Neural crest cell (in vitro differentiated cells): ENCODE measurements around the gene FAM180B. TPM values are rescaled to one million over a fixed set of nuclear protein-coding genes. Genes with fewer than 3 reads are reported as not detected.
"Not testable (repeated sequence)": the region's sequence is repeated elsewhere in the genome, so short reads cannot be mapped to it uniquely, and the experiment has no call there.

Experiments used
- DNase-seq: peaks from one replicate; pipeline ENCODE4 v3.0.0; 2021; ENCODE audit warnings: low read depth, mixed read lengths, low spot score
- H3K27ac Mint-ChIP-seq: one replicate; pipeline ENCODE4 v1.8.0; 2021; ENCODE audit warnings: mild to moderate bottlenecking, mixed read lengths; ENCODE audit not compliant: unreplicated experiment
- H3K27me3 Mint-ChIP-seq: 2 replicates; pipeline ENCODE4 v1.8.0; 2021; ENCODE audit warnings: low read depth, mild to moderate bottlenecking, mixed read lengths
- H3K36me3 Mint-ChIP-seq: 2 replicates; pipeline ENCODE4 v1.8.0; 2021; ENCODE audit warnings: low read depth, mild to moderate bottlenecking, mixed read lengths
- H3K4me1 Mint-ChIP-seq: 2 replicates; pipeline ENCODE4 v1.8.0; 2021; ENCODE audit warnings: mixed read lengths
- H3K4me3 Mint-ChIP-seq: one replicate; pipeline ENCODE4 v1.8.0; 2021; ENCODE audit warnings: mild to moderate bottlenecking, mixed read lengths
- H3K9me3 Mint-ChIP-seq: 2 replicates; pipeline ENCODE4 v1.8.0; 2021; ENCODE audit warnings: mixed read lengths
- CTCF ChIP-seq: fragments of 200-600 bp; sonication (generic); conservative IDR thresholded peaks from 2 replicates; pipeline ENCODE4 v1.5.0; 2021; ENCODE audit warnings: antibody characterized with exemption, mild to moderate bottlenecking
- total RNA-seq: library from RNA; stranded (reverse); gene quantifications from 2 replicates; pipeline ENCODE4 v1.2.1, GENCODE V29; 2021

FAM180B gene
- total RNA-seq, 1 donor from 2014 or later = 0.35 TPM

GRCh38 chr11:47628026-47628425 lies 41.5 kb downstream of the FAM180B start:
- no peaks in the 10 kb centered on the region for H3K27me3 Mint-ChIP-seq
- H3K27ac Mint-ChIP-seq = no peak overlapping the region
- H3K9me3 Mint-ChIP-seq = no peaks in the 10 kb centered on the region
- no peak overlapping the region for H3K4me3 Mint-ChIP-seq
- DNase-seq = no peak
- H3K36me3 Mint-ChIP-seq = peaks cover 15% of the 10 kb centered on the region
- TF ChIP-seq CTCF = no peak
- H3K4me1 Mint-ChIP-seq = no peaks in the 10 kb centered on the region

- Mint-ChIP-seq H3K27me3 (no peaks in the 10 kb centered on the region), H3K4me1 (no peaks in the 10 kb centered on the region), H3K27ac (no peak overlapping the region), H3K9me3 (no peaks in the 10 kb centered on the region), H3K4me3 (no peak overlapping the region), H3K36me3 (peaks cover 20% of the 10 kb centered on the region)
- no peak for DNase-seq
- TF ChIP-seq CTCF = no peak
These were observed 45.0 kb downstream of the FAM180B start for GRCh38 chr11:47631473-47631872.

- H3K36me3 Mint-ChIP-seq = peaks cover 21% of the 10 kb centered on the region
- H3K4me1 Mint-ChIP-seq = peaks cover 18% of the 10 kb centered on the region
- not testable (repeated sequence) for H3K9me3 Mint-ChIP-seq, DNase-seq, H3K4me3 Mint-ChIP-seq, H3K27me3 Mint-ChIP-seq, H3K27ac Mint-ChIP-seq
These were observed 49.9 kb downstream of the FAM180B start for GRCh38 chr11:47636331-47636730.

Other genes starting within 250 kb of the FAM180B start
- not detected in 2 replicates for gene MYBPC3, start 234.0 kb upstream of the FAM180B start, total RNA-seq
- not detected in 2 replicates for gene SPI1, start 208.1 kb upstream of the FAM180B start, total RNA-seq
- gene SLC39A13, start 178.1 kb upstream of the FAM180B start, total RNA-seq = 34.5 and 36.0 TPM in 2 replicates
- gene PSMC3, start 160.2 kb upstream of the FAM180B start, total RNA-seq = 197 and 205 TPM in 2 replicates
- 0.16 and 0.50 TPM in 2 replicates for gene RAPSN, start 137.5 kb upstream of the FAM180B start, total RNA-seq
- gene CELF1, start 33.5 kb upstream of the FAM180B start, total RNA-seq = 176 and 180 TPM in 2 replicates
- gene PTPMT1, start 21.1 kb upstream of the FAM180B start, total RNA-seq = 41.8 and 47.0 TPM in 2 replicates
- gene KBTBD4, start 7.7 kb upstream of the FAM180B start, total RNA-seq = 15.4 and 16.6 TPM in 2 replicates
- 172 and 178 TPM in 2 replicates for gene NDUFS3, start 7.6 kb upstream of the FAM180B start, total RNA-seq
- gene C1QTNF4, start 7.7 kb downstream of the FAM180B start, total RNA-seq = 18.9 and 21.4 TPM in 2 replicates
- gene MTCH2, start 55.9 kb downstream of the FAM180B start, total RNA-seq = 157 and 160 TPM in 2 replicates
- 2.1 and 2.4 TPM in 2 replicates for gene AGBL2, start 128.7 kb downstream of the FAM180B start, total RNA-seq
- gene FNBP4, start 180.7 kb downstream of the FAM180B start, total RNA-seq = 110 and 116 TPM in 2 replicates